CD14-positive monocyte (primary cell): ENCODE results near the gene SERTAD2. TPM values are rescaled to one million over a fixed set of nuclear protein-coding genes. Genes with fewer than 3 reads are reported as not detected.
A peak's percentile ranks its signal among the peaks of the same experiment; 100 is the strongest.

Source experiments
- DNase-seq, 3 donors: peaks; one replicate each; pipeline ENCODE4 v3.0.0-alpha.2; 2011 to 2022
- H2AFZ ChIP-seq: 2 replicates; pipeline ENCODE4 v1.6.0; 2012; ENCODE audit warnings: mild to moderate bottlenecking, low read depth, low read length, inconsistent platforms; ENCODE audit not compliant: insufficient read depth, poor library complexity, severe bottlenecking
- H3K27ac ChIP-seq, 2 donors: 1 replicate in 1 of 2; 2 replicates in 1 of 2; pipeline ENCODE4 v1.5.1; 2012 to 2013; ENCODE audit warnings: low read length in 2 of 2, control low read depth in 1 of 2, inconsistent platforms in 1 of 2, low read depth in 1 of 2, mild to moderate bottlenecking in 1 of 2
- H3K27me3 ChIP-seq, 2 donors: one replicate each; pipeline versions ENCODE4 v1.6.0 to v1.6.1; 2011 to 2013; ENCODE audit warnings: low read length in 2 of 2; ENCODE audit not compliant: control insufficient read depth in 2 of 2, insufficient read depth in 2 of 2
- H3K36me3 ChIP-seq, 2 donors: replicated peaks in 1 of 2; 1 replicate in 1 of 2; 2 replicates in 1 of 2; pipeline versions ENCODE4 v1.5.1 to v1.6.1; 2012 to 2013; ENCODE audit warnings: low read length in 2 of 2, control low read depth in 1 of 2, inconsistent platforms in 1 of 2, mild to moderate bottlenecking in 1 of 2; ENCODE audit not compliant: insufficient read depth in 2 of 2, control insufficient read depth in 1 of 2
- H3K4me1 ChIP-seq, 2 donors: 1 replicate in 1 of 2; 2 replicates in 1 of 2; pipeline versions ENCODE4 v1.5.1 to v1.6.1; 2012 to 2013; ENCODE audit warnings: low read length in 2 of 2, control low read depth in 1 of 2, inconsistent platforms in 1 of 2, mild to moderate bottlenecking in 1 of 2, moderate library complexity in 1 of 2; ENCODE audit not compliant: insufficient read depth in 2 of 2, control insufficient read depth in 1 of 2
- H3K4me2 ChIP-seq: replicated peaks from 2 replicates; pipeline ENCODE3; 2012; ENCODE audit warnings: low read length, moderate library complexity, mild to moderate bottlenecking; ENCODE audit not compliant: poor library complexity, severe bottlenecking; ENCODE audit errors: extremely low read depth
- H3K4me3 ChIP-seq, 3 experiments: fragments of 200-600 bp in 1 of 3; sonication (generic) in 1 of 3; replicated peaks in 1 of 3; 1 replicate in 2 of 3; 2 replicates in 1 of 3; pipeline ENCODE4 v1.5.1; 2011 to 2013; ENCODE audit warnings: low read length in 3 of 3, mild to moderate bottlenecking in 3 of 3, control low read depth in 2 of 3, low read depth in 2 of 3, inconsistent platforms in 1 of 3, moderate library complexity in 1 of 3
- H3K79me2 ChIP-seq: 2 replicates; pipeline ENCODE4 v1.6.0; 2012; ENCODE audit warnings: mild to moderate bottlenecking, control low read depth, inconsistent platforms, low read length, moderate library complexity; ENCODE audit not compliant: insufficient read depth
- H3K9ac ChIP-seq: 2 replicates; pipeline ENCODE4 v1.6.0; 2017; ENCODE audit warnings: low read length, mild to moderate bottlenecking; ENCODE audit not compliant: insufficient read depth, poor library complexity, severe bottlenecking
- H3K9me3 ChIP-seq, 2 donors: replicated peaks in 1 of 2; 1 replicate in 1 of 2; 2 replicates in 1 of 2; pipeline versions ENCODE4 v1.5.1 to v1.6.1; 2012 to 2013; ENCODE audit warnings: low read length in 2 of 2, control low read depth in 1 of 2; ENCODE audit not compliant: control insufficient read depth in 1 of 2, insufficient read depth in 1 of 2
- H4K20me1 ChIP-seq: 2 replicates; pipeline ENCODE4 v1.6.0; 2012; ENCODE audit warnings: mild to moderate bottlenecking, low read length, control low read depth, moderate library complexity; ENCODE audit not compliant: insufficient read depth
- H3K27ac Mint-ChIP-seq, 7 donors: one replicate each; pipeline ENCODE4 v1.8.0; 2020; ENCODE audit warnings: mild to moderate bottlenecking in 7 of 7, mixed read lengths in 7 of 7, moderate library complexity in 6 of 7, inconsistent platforms in 2 of 7
- H3K27me3 Mint-ChIP-seq, 3 donors: one replicate each; pipeline ENCODE4 v1.8.0; 2021 to 2022; ENCODE audit warnings: low read depth in 3 of 3, mild to moderate bottlenecking in 3 of 3, mixed read lengths in 3 of 3, moderate library complexity in 3 of 3, inconsistent platforms in 1 of 3
- H3K36me3 Mint-ChIP-seq, 2 donors: one replicate each; pipeline ENCODE4 v1.8.0; 2020; ENCODE audit warnings: mixed read lengths in 2 of 2, inconsistent platforms in 1 of 2, mild to moderate bottlenecking in 1 of 2
- H3K4me1 Mint-ChIP-seq: one replicate; pipeline ENCODE4 v1.8.0; 2020; ENCODE audit warnings: mild to moderate bottlenecking, mixed read lengths
- H3K4me3 Mint-ChIP-seq, 2 donors: one replicate each; pipeline ENCODE4 v1.8.0; 2020; ENCODE audit warnings: mild to moderate bottlenecking in 2 of 2, mixed read lengths in 2 of 2, moderate library complexity in 1 of 2
- H3K9me3 Mint-ChIP-seq, 7 donors: one replicate each; pipeline ENCODE4 v1.8.0; 2020 to 2022; ENCODE audit warnings: mixed read lengths in 7 of 7, mild to moderate bottlenecking in 6 of 7, moderate library complexity in 6 of 7, inconsistent platforms in 2 of 7
- WGBS: methylation state at CpG from one replicate; pipeline ENCODE4 v1.1.5; 2013; ENCODE audit warnings: missing lambda C conversion rate; ENCODE audit not compliant: insufficient coverage; 5-methylcytosine and 5-hydroxymethylcytosine counted together
- intact Hi-C, 2 donors: fragments of 100-400 bp; cut with micrococcal nuclease; formaldehyde crosslinking; loops; one replicate each; pipeline versions ENCODE4 v1.15.0 to v1.15.1; 2023
- polyA plus RNA-seq, 3 donors: library from polyadenylated mRNA; depleted of rRNA in 1 of 3; unstranded in 2 of 3; stranded (reverse) in 1 of 3; fragments of 300-500 nt in 2 of 3; fragments of >200 nt in 1 of 3; fragmentation: Illumina TruSeq in 2 of 3; gene quantifications; 1 replicate in 2 of 3; 2 replicates in 1 of 3; pipeline ENCODE4 v1.2.3, GENCODE V29; 2012 to 2021
- TF ChIP-seq, protein P1 (sequence below): fragments of 200-600 bp; IDR thresholded peaks from one replicate; pipeline ENCODE4 v1.8.0; 2022; ENCODE audit warnings: antibody characterized with exemption, mild to moderate bottlenecking

SERTAD2 gene
- polyA plus RNA-seq, 3 donors: 8.5 to 68.7 (median 8.8) TPM

DNA sequence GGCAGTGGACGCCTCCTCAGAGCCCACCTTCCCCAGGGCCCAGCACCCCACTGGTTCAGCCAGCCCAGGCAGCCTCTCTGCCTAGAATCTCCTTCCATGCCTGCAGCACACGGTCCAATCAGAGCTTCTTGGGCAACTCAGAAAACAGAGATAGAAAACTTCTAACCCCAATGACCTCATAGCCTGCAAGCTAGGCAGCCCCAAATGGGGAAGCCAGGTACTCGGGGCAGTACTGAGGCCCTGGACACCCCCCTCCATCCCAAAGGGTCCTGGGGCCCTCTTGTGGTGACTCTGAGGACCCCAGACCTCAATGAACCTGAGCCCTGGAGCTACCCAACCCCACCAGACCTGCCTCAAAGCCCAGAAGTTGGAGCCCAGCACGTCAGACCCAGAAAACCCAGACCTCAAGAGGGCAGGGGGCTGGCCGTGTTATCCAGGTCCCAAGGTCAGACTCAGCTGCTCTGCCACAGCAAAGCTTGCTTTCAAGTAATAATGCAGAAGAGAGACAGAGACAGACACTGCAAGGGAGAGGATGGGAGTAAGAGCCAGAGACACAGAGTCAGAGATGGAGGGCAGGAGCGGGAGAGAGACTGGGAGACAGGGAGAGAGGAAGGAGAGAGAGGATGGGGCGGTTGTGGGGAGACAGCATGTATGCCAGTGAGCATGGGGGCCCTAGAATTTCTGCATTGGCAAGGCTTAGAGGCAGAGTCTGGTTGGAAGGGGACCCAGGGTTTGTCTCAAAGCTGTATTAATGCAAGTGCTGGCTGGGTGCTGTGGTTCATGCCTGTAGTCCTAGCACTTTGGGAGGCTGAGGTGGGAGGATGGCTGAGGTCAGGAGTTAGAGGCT, 28.2 kb downstream of the SERTAD2 start:
- Histone ChIP-seq H3K79me2 (no peaks in the 10 kb centered on the region), H3K27ac (no peak overlapping the region), H3K9me3 (no peaks in the 10 kb centered on the region), H3K27me3 (no peaks in the 10 kb centered on the region), H3K4me3 (no peak overlapping the region), H3K9ac (no peak overlapping the region), H3K36me3 (peaks cover 0 to 3% of the 10 kb centered on the region in 2 donors), H2AFZ (no peak overlapping the region), H3K4me2 (no peak overlapping the region), H4K20me1 (peaks cover 7% of the 10 kb centered on the region), H3K4me1 (no peaks in the 10 kb centered on the region)
- peak in 2 of 3 donors; percentile 28 to 54 for DNase-seq
- H3K36me3 Mint-ChIP-seq: peaks cover 4 to 6% of the 10 kb centered on the region in 2 donors
- intact Hi-C loops: no loop called here
- H3K27me3 Mint-ChIP-seq: peaks cover 0 to 6% (median 3%) of the 10 kb centered on the region in 3 donors
- TF ChIP-seq, protein P1, sequence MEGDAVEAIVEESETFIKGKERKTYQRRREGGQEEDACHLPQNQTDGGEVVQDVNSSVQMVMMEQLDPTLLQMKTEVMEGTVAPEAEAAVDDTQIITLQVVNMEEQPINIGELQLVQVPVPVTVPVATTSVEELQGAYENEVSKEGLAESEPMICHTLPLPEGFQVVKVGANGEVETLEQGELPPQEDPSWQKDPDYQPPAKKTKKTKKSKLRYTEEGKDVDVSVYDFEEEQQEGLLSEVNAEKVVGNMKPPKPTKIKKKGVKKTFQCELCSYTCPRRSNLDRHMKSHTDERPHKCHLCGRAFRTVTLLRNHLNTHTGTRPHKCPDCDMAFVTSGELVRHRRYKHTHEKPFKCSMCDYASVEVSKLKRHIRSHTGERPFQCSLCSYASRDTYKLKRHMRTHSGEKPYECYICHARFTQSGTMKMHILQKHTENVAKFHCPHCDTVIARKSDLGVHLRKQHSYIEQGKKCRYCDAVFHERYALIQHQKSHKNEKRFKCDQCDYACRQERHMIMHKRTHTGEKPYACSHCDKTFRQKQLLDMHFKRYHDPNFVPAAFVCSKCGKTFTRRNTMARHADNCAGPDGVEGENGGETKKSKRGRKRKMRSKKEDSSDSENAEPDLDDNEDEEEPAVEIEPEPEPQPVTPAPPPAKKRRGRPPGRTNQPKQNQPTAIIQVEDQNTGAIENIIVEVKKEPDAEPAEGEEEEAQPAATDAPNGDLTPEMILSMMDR: no peak
- no peaks in the 10 kb centered on the region for H3K9me3 Mint-ChIP-seq
- peak overlapping the region in 3 of 7 donors; percentile 14 to 73 (median 46) for H3K27ac Mint-ChIP-seq
- WGBS: 83% methylated on average over 7 of the region's 7 CpGs
- peaks cover 11% of the 10 kb centered on the region for H3K4me1 Mint-ChIP-seq
- H3K4me3 Mint-ChIP-seq: no peak overlapping the region

DNA sequence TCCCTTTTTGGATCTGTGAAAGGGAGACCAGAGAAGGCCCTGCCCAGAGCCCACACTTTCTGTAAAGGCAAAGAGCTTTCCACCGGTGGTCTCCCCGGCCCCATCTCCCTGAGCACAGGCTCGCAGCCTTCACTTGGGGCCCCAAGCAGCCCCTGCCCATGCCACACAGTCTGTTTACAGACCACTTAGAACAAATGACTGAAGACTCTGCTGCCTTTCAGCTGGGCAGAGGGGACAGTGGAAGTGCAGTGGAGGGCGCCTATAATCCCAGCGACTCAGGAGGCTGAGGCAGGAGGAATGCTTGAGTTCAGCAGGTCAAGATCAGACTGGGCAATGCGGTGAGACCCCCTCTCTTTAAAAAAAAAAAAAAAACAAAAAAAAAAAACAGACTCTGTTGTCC, 28.9 kb downstream of the SERTAD2 start:
- no peaks in the 10 kb centered on the region for H3K36me3 ChIP-seq
- H3K9ac ChIP-seq: no peak overlapping the region
- Mint-ChIP-seq H3K9me3 (no peaks in the 10 kb centered on the region), H3K27ac (no peak overlapping the region), H3K27me3 (peaks cover 0 to 6% (median 3%) of the 10 kb centered on the region in 3 donors), H3K36me3 (peaks cover 0 to 4% of the 10 kb centered on the region in 2 donors), H3K4me1 (peaks cover 11% of the 10 kb centered on the region), H3K4me3 (no peak overlapping the region)
- 100% methylated on average over 4 of the region's 6 CpGs for WGBS
- H3K4me3 ChIP-seq: no peak overlapping the region
- H3K27me3 ChIP-seq: no peaks in the 10 kb centered on the region
- H3K79me2 ChIP-seq: no peaks in the 10 kb centered on the region
- no peak overlapping the region for H2AFZ ChIP-seq
- peaks cover under 1% of the 10 kb centered on the region for H4K20me1 ChIP-seq
- no peak overlapping the region for H3K4me2 ChIP-seq
- TF ChIP-seq, protein P1: no peak
- no peaks in the 10 kb centered on the region for H3K4me1 ChIP-seq
- no peak overlapping the region for H3K27ac ChIP-seq
- H3K9me3 ChIP-seq: no peaks in the 10 kb centered on the region
- DNase-seq: no peak
- intact Hi-C loops: no loop called here
